Measurements from ENCODE around the gene BCL2L2. TPM values are rescaled to one million over a fixed set of nuclear protein-coding genes. Genes with fewer than 3 reads are reported as not detected.

The BCL2L2 gene
- total and polyA plus RNA-seq, 9 of the 15 experiments (the other 6 are each of a cell fraction or from before 2014, with no cell fraction given), result 2.6 to 32.5 (median 14.7) TPM

GRCh38 chr14:23301969-23302289 lies 4.7 kb upstream of the BCL2L2 start (continued):
- TF ChIP-seq ZNF124 (CRISPR knock-in tag; IDR thresholded peaks at IDR 0.05) (no peak), KLF16 (IDR thresholded peaks at IDR 0.05) (no peak), TCF15 (CRISPR knock-in tag; IDR thresholded peaks at IDR 0.05) (no peak), TAF9B (IDR thresholded peaks at IDR 0.05; ENCODE audit: partially characterized antibody) (no peak), RBM39 (optimal IDR thresholded peaks at IDR 0.05; ENCODE audit: low read depth, low read length) (no peak), SREBF1 (IDR thresholded peaks at IDR 0.05; ENCODE audit: borderline replicate concordance, low read depth, low read length) (no peak), TCFL5 (CRISPR knock-in tag; conservative IDR thresholded peaks at IDR 0.05) (no peak), CCAR2 (IDR thresholded peaks at IDR 0.05; ENCODE audit: low read depth, low read length) (no peak), EZH2 (IDR thresholded peaks at IDR 0.05; ENCODE audit: borderline replicate concordance, low read depth, low read length) (no peak), CREB3L1 (IDR thresholded peaks at IDR 0.05; ENCODE audit: borderline replicate concordance, low read depth) (no peak; the same call in 1 of the 2 replicates), PHF20 (IDR thresholded peaks at IDR 0.05; ENCODE audit: partially characterized antibody) (peak; percentile 30), RBM22 (IDR thresholded peaks at IDR 0.05; ENCODE audit: low read depth, low read length, poor library complexity, severe bottlenecking) (peak; percentile 76), ZNF3 (CRISPR knock-in tag; IDR thresholded peaks at IDR 0.05) (no peak), ATF6 (CRISPR knock-in tag; IDR thresholded peaks at IDR 0.05) (no peak), CHD4 (IDR thresholded peaks at IDR 0.05; ENCODE audit: insufficient read depth, insufficient replicate concordance, low read depth, low read length, poor library complexity, severe bottlenecking) (no peak), ZNF76 (CRISPR knock-in tag; IDR thresholded peaks at IDR 0.05; ENCODE audit: borderline replicate concordance) (no peak), MIER1 (IDR thresholded peaks at IDR 0.05; ENCODE audit: low read depth) (no peak), ZC3H11A (IDR thresholded peaks at IDR 0.05; ENCODE audit: low read depth, low read length) (no peak), ZNF274 (IDR thresholded peaks at IDR 0.05; ENCODE audit: borderline replicate concordance, low read depth, low read length) (no peak), ZNF146 (CRISPR knock-in tag; IDR thresholded peaks at IDR 0.05; ENCODE audit: unreplicated experiment) (no peak), THAP12 (CRISPR knock-in tag; IDR thresholded peaks at IDR 0.05) (peak; percentile 68; the same call in 1 of the 2 replicates), FUS (optimal IDR thresholded peaks at IDR 0.05; ENCODE audit: low read depth, low read length) (no peak), PHTF2 (CRISPR knock-in tag; IDR thresholded peaks at IDR 0.05) (no peak), SOX6 (IDR thresholded peaks at IDR 0.05) (no peak), SRSF9 (IDR thresholded peaks at IDR 0.05; ENCODE audit: borderline replicate concordance, low read depth, low read length) (no peak), GTF2F1 (IDR thresholded peaks at IDR 0.05; ENCODE audit: low read depth, low read length) (0 out of 2 replicates have a peak, but pooled peaks have one; percentile 14)

Data from K562 (cell line).